A549 (cell line): ENCODE data around the gene NXPH4. TPM values are rescaled to one million over a fixed set of nuclear protein-coding genes. Genes with fewer than 3 reads are reported as not detected.

ENCODE experiments used
- ATOH8 ChIP-seq: fragments of 250-450 bp; sonication (Bioruptor Pico); IDR thresholded peaks from 2 replicates; pipeline ENCODE4 v1.5.0; 2020; ENCODE audit warnings: low read depth, mild to moderate bottlenecking, moderate library complexity
- CBX2 ChIP-seq: fragments of 200-600 bp; sonication (generic); IDR thresholded peaks from 2 replicates; pipeline ENCODE4 v1.6.1; 2016; ENCODE audit warnings: low read depth, mild to moderate bottlenecking, borderline replicate concordance
- CEBPB ChIP-seq, 2 experiments: fragments of >200 bp in 1 of 2; sonication (Bioruptor Twin) in 1 of 2; formaldehyde crosslinking in 1 of 2; IDR thresholded peaks; 2 replicates each; pipeline ENCODE4 v1.6.1; 2012 to 2016
- CHD2 ChIP-seq: fragments of 150-350 bp; IDR thresholded peaks from 2 replicates; pipeline ENCODE4 v1.6.1; 2014; ENCODE audit warnings: low read length; ENCODE audit not compliant: partially characterized antibody
- CTCF ChIP-seq: fragments of >200 bp; sonication (Bioruptor Twin); formaldehyde crosslinking; IDR thresholded peaks from 3 replicates; pipeline ENCODE4 v1.5.1; 2016
- E2F6 ChIP-seq: IDR thresholded peaks from 2 replicates; pipeline ENCODE4 v1.6.1; 2012; ENCODE audit warnings: low read depth, borderline replicate concordance
- EHMT2 ChIP-seq: fragments of 200-600 bp; sonication (generic); IDR thresholded peaks from 2 replicates; pipeline ENCODE4 v1.6.1; 2016; ENCODE audit warnings: antibody characterized with exemption, low read depth, mild to moderate bottlenecking, moderate library complexity
- FOSB ChIP-seq: fragments of 250-450 bp; sonication (Bioruptor Pico); IDR thresholded peaks from 2 replicates; pipeline ENCODE4 v1.5.0; 2020; ENCODE audit warnings: mild to moderate bottlenecking, moderate library complexity
- FOSL2 ChIP-seq, 2 experiments: fragments of 450-650 bp in 1 of 2; fragments of >200 bp in 1 of 2; sonication (Bioruptor Twin) in 1 of 2; formaldehyde crosslinking; IDR thresholded peaks; 2 replicates each; pipeline versions ENCODE4 v1.5.0 to v1.6.1; 2016 to 2020; ENCODE audit warnings: mild to moderate bottlenecking in 1 of 2, moderate library complexity in 1 of 2
- GATA3 ChIP-seq: IDR thresholded peaks from 2 replicates; pipeline ENCODE4 v1.6.1; 2012; ENCODE audit warnings: borderline replicate concordance
- HDAC2 ChIP-seq: fragments of 200-600 bp; sonication (generic); IDR thresholded peaks from 2 replicates; pipeline ENCODE4 v1.6.1; 2016
- HES2 ChIP-seq: fragments of >200 bp; sonication (Bioruptor Twin); formaldehyde crosslinking; IDR thresholded peaks from 2 replicates; pipeline ENCODE4 v1.6.1; 2016
- HEYL ChIP-seq: fragments of 250-450 bp; sonication (Bioruptor Pico); IDR thresholded peaks from 2 replicates; pipeline ENCODE4 v1.8.0; 2021; ENCODE audit warnings: mild to moderate bottlenecking, moderate library complexity
- HOXA7 ChIP-seq: fragments of 250-450 bp; sonication (Bioruptor Pico); IDR thresholded peaks from 2 replicates; pipeline ENCODE4 v1.5.0; 2020; ENCODE audit warnings: mild to moderate bottlenecking, moderate library complexity
- HOXB5 ChIP-seq: fragments of 250-450 bp; sonication (Bioruptor Pico); IDR thresholded peaks from 2 replicates; pipeline ENCODE4 v1.5.0; 2020; ENCODE audit warnings: mild to moderate bottlenecking, moderate library complexity
- KDM5A ChIP-seq: fragments of 200-600 bp; sonication (generic); IDR thresholded peaks from 2 replicates; pipeline ENCODE4 v1.6.1; 2016; ENCODE audit warnings: antibody characterized with exemption, mild to moderate bottlenecking
- MAFK ChIP-seq: fragments of 450-650 bp; IDR thresholded peaks from 2 replicates; pipeline ENCODE4 v1.6.1; 2014; ENCODE audit not compliant: partially characterized antibody
- MAZ ChIP-seq: fragments of 150-350 bp; IDR thresholded peaks from 2 replicates; pipeline ENCODE4 v1.6.1; 2014; ENCODE audit warnings: antibody characterized with exemption, low read depth, low read length, borderline replicate concordance
- MYC ChIP-seq: IDR thresholded peaks from 2 replicates; pipeline ENCODE4 v1.6.1; 2012; ENCODE audit warnings: mild to moderate bottlenecking, inconsistent platforms, low read length, improper control_type of control experiment, borderline replicate concordance
- POLR2AphosphoS2 ChIP-seq: conservative IDR thresholded peaks from 2 replicates; pipeline ENCODE4 v1.6.1; 2012; ENCODE audit warnings: low read length, improper control_type of control experiment, inconsistent platforms
- RARB ChIP-seq: fragments of 250-450 bp; sonication (Bioruptor Pico); IDR thresholded peaks from 2 replicates; pipeline ENCODE4 v1.8.0; 2021; ENCODE audit warnings: mild to moderate bottlenecking, moderate library complexity
- RCOR1 ChIP-seq: fragments of 150-350 bp; IDR thresholded peaks from 2 replicates; pipeline ENCODE4 v1.6.1; 2014; ENCODE audit warnings: antibody characterized with exemption, low read length, low read depth
- RFX5 ChIP-seq: fragments of 450-650 bp; IDR thresholded peaks from 2 replicates; pipeline ENCODE4 v1.7.1; 2014; ENCODE audit warnings: antibody characterized with exemption, mild to moderate bottlenecking, moderate library complexity
- RNF2 ChIP-seq: fragments of 200-600 bp; sonication (generic); IDR thresholded peaks from 2 replicates; pipeline ENCODE4 v1.6.1; 2016; ENCODE audit warnings: low read depth, mild to moderate bottlenecking, antibody characterized with exemption, moderate library complexity, borderline replicate concordance
- SMC3 ChIP-seq: fragments of >200 bp; sonication (Bioruptor Twin); formaldehyde crosslinking; IDR thresholded peaks from 3 replicates; pipeline ENCODE4 v1.6.1; 2018; ENCODE audit warnings: inconsistent platforms
- SREBF2 ChIP-seq: fragments of 450-650 bp; IDR thresholded peaks from 2 replicates; pipeline ENCODE4 v1.6.1; 2014; ENCODE audit warnings: mild to moderate bottlenecking, moderate library complexity
- TFCP2L1 ChIP-seq: fragments of 250-450 bp; sonication (Bioruptor Pico); IDR thresholded peaks from 2 replicates; pipeline ENCODE4 v1.5.0; 2021; ENCODE audit warnings: mild to moderate bottlenecking
- TP53 ChIP-seq: fragments of 250-450 bp; sonication (Bioruptor Pico); IDR thresholded peaks from 2 replicates; pipeline ENCODE4 v1.5.0; 2021; ENCODE audit warnings: mild to moderate bottlenecking, moderate library complexity
- ZC3H11A ChIP-seq: fragments of 450-650 bp; IDR thresholded peaks from 2 replicates; pipeline ENCODE4 v1.6.1; 2014; ENCODE audit warnings: antibody characterized with exemption, mild to moderate bottlenecking
- ZNF302 ChIP-seq: fragments of 250-450 bp; sonication (Bioruptor Pico); IDR thresholded peaks from 2 replicates; pipeline ENCODE4 v1.9.0; 2021; ENCODE audit warnings: inconsistent platforms, mild to moderate bottlenecking, moderate library complexity
- polyA plus RNA-seq, 4 experiments: library from polyadenylated mRNA; depleted of rRNA in 3 of 4; stranded (reverse); fragments of >200 nt; fragmentation: RNase III in 1 of 4; extraction: RNeasy Plus Mini Kit Qiagen cat#74134 plus additional on column Dnase treatment in 1 of 4; gene quantifications; 2 replicates in 3 of 4; 3 replicates in 1 of 4; pipeline ENCODE4 v1.2.3, GENCODE V29; 2011 to 2017

The NXPH4 gene
- polyA plus RNA-seq, 2 of the 4 experiments (the other 2 are of a cell fraction): 0.52 to 3.5 TPM

- no peak for TF ChIP-seq RFX5
- no peak for TF ChIP-seq MYC
- no peak for TF ChIP-seq SREBF2
- no peak for TF ChIP-seq HOXA7 (CRISPR knock-in tag)
- 0 out of 2 replicates have a peak, but pooled peaks have one; percentile 12 for TF ChIP-seq E2F6
- no peak for TF ChIP-seq TFCP2L1 (CRISPR knock-in tag)
- TF ChIP-seq CBX2: no peak
- TF ChIP-seq CEBPB (IDR thresholded peaks at IDR 0.05): no peak
- TF ChIP-seq GATA3: no peak
- no peak for TF ChIP-seq KDM5A
- no peak for TF ChIP-seq POLR2AphosphoS2
- TF ChIP-seq HOXB5 (CRISPR knock-in tag): no peak
- no peak for TF ChIP-seq MAFK
- TF ChIP-seq RARB (CRISPR knock-in tag): no peak
- TF ChIP-seq TP53 (CRISPR knock-in tag): no peak; the same call in 1 of the 2 replicates
- TF ChIP-seq RCOR1: no peak
- no peak for TF ChIP-seq EHMT2
- TF ChIP-seq ZNF302: no peak
- 0 out of 2 replicates have a peak, but pooled peaks have one; percentile 27 for TF ChIP-seq RNF2
- TF ChIP-seq ATOH8 (CRISPR knock-in tag): no peak
- TF ChIP-seq MAZ: no peak
- no peak for TF ChIP-seq ZC3H11A
- no peak for TF ChIP-seq HEYL (CRISPR knock-in tag)
- TF ChIP-seq CTCF: peak; percentile 100
- TF ChIP-seq FOSB (CRISPR knock-in tag): no peak
- no peak for TF ChIP-seq CHD2
- TF ChIP-seq HDAC2: no peak
- no peak for TF ChIP-seq HES2
- TF ChIP-seq SMC3: peak; percentile 86
- TF ChIP-seq FOSL2 (IDR thresholded peaks at IDR 0.05): no peak
- no peak for TF ChIP-seq FOSL2 (CRISPR knock-in tag; IDR thresholded peaks at IDR 0.05)
These were observed 22.4 kb downstream of the NXPH4 start (continued) for GRCh38 chr12:57238854-57239554.
